Sigmoid colon (tissue), 4 donors: ENCODE measurements around the gene TMEM182.

Experiments used
- EP300 ChIP-seq, 4 donors: sonication (generic); formaldehyde crosslinking; IDR thresholded peaks; one replicate each; pipeline ENCODE4 v1.6.1; 2017; ENCODE audit warnings: antibody characterized with exemption in 4 of 4
- POLR2A ChIP-seq, 2 donors: fragments of 450-650 bp; IDR thresholded peaks; one replicate each; pipeline ENCODE4 v1.6.1; 2016; ENCODE audit warnings: antibody characterized with exemption in 2 of 2, mild to moderate bottlenecking in 2 of 2, moderate library complexity in 2 of 2
- POLR2AphosphoS5 ChIP-seq, 4 donors: sonication (generic); formaldehyde crosslinking; IDR thresholded peaks; one replicate each; pipeline ENCODE4 v1.6.1; 2017; ENCODE audit warnings: antibody characterized with exemption in 4 of 4
- TF ChIP-seq, protein P1 (sequence below), 4 experiments: fragments of 450-650 bp in 3 of 4; fragments of 200-600 bp in 1 of 4; IDR thresholded peaks; one replicate each; pipeline ENCODE4 v1.5.1; 2016 to 2019; ENCODE audit warnings: antibody characterized with exemption in 4 of 4, mild to moderate bottlenecking in 3 of 4, moderate library complexity in 2 of 4

DNA sequence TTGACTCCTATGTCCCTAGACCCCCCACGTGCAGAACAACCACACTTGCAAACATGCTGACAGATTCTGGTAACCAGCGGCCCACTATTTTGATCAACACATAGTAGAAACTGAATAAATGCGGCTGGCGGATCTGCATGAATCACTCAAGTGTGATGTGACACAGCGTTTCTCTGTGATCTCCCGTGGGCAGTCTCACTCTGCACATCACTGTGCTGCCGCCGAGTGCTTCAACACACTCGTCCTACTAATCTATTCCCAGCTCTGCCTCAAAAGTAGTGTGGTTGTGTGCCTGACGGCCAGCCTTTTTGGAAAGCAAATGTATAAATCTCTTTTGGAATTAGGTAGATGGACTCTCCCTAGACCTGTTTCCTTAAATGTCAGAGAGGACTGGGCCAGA, 37.3 kb upstream of the TMEM182 start:
- no peak for TF ChIP-seq POLR2AphosphoS5 (IDR thresholded peaks at IDR 0.05)
- TF ChIP-seq, protein P1, sequence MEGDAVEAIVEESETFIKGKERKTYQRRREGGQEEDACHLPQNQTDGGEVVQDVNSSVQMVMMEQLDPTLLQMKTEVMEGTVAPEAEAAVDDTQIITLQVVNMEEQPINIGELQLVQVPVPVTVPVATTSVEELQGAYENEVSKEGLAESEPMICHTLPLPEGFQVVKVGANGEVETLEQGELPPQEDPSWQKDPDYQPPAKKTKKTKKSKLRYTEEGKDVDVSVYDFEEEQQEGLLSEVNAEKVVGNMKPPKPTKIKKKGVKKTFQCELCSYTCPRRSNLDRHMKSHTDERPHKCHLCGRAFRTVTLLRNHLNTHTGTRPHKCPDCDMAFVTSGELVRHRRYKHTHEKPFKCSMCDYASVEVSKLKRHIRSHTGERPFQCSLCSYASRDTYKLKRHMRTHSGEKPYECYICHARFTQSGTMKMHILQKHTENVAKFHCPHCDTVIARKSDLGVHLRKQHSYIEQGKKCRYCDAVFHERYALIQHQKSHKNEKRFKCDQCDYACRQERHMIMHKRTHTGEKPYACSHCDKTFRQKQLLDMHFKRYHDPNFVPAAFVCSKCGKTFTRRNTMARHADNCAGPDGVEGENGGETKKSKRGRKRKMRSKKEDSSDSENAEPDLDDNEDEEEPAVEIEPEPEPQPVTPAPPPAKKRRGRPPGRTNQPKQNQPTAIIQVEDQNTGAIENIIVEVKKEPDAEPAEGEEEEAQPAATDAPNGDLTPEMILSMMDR (IDR thresholded peaks at IDR 0.05): no peak
- TF ChIP-seq POLR2A (IDR thresholded peaks at IDR 0.05): no peak
- TF ChIP-seq EP300 (IDR thresholded peaks at IDR 0.05): no peak
